Cardiac muscle cell (in vitro differentiated cells and primary cell): ENCODE data around the gene BAK1. TPM values are rescaled to one million over a fixed set of nuclear protein-coding genes. Genes with fewer than 3 reads are reported as not detected.

ENCODE experiments used
- DNase-seq, 2 donors: peaks; one replicate each; pipeline versions ENCODE4 v3.0.0 to v3.0.0-alpha.2; 2010 to 2017; ENCODE audit warnings: low read depth in 1 of 2, low spot score in 1 of 2
- H3K27ac ChIP-seq: fragments of 200-600 bp; sonication (generic); 2 replicates; pipeline ENCODE4 v1.5.1; 2016
- H3K27me3 ChIP-seq: fragments of 200-600 bp; sonication (generic); 2 replicates; pipeline ENCODE4 v1.6.0; 2016; ENCODE audit warnings: control low read depth
- H3K36me3 ChIP-seq: fragments of 200-600 bp; sonication (generic); 2 replicates; pipeline ENCODE4 v1.5.1; 2016; ENCODE audit warnings: control low read depth
- H3K4me1 ChIP-seq: fragments of 200-600 bp; sonication (generic); 2 replicates; pipeline ENCODE4 v1.8.1; 2017; ENCODE audit warnings: low read depth, mild to moderate bottlenecking, mixed run types
- H3K4me3 ChIP-seq: fragments of 200-600 bp; sonication (generic); 2 replicates; pipeline ENCODE4 v1.5.1; 2016; ENCODE audit warnings: mild to moderate bottlenecking
- H3K9me3 ChIP-seq: fragments of 200-600 bp; sonication (generic); 2 replicates; pipeline ENCODE4 v1.5.1; 2017; ENCODE audit warnings: low read depth, mild to moderate bottlenecking, control low read depth
- polyA plus RNA-seq: library from polyadenylated mRNA; unstranded; fragments of >200 nt; fragmentation: Nextera tagmentation; extraction: Ambion mirVana; gene quantifications from 2 replicates; pipeline ENCODE4 v1.2.1, GENCODE V29; 2016
- total RNA-seq: library from RNA; depleted of rRNA; stranded (reverse); fragments of >200 nt; gene quantifications from 2 replicates; pipeline ENCODE4 v1.2.3, GENCODE V29; 2016
- TF ChIP-seq, protein P1 (sequence below): IDR thresholded peaks from 2 replicates; pipeline ENCODE4 v1.5.1; 2012; ENCODE audit warnings: low read depth, mild to moderate bottlenecking, low read length

Gene BAK1
- total and polyA plus RNA-seq, 2 experiments from 2014 or later = 39.0 to 85.3 TPM

DNA sequence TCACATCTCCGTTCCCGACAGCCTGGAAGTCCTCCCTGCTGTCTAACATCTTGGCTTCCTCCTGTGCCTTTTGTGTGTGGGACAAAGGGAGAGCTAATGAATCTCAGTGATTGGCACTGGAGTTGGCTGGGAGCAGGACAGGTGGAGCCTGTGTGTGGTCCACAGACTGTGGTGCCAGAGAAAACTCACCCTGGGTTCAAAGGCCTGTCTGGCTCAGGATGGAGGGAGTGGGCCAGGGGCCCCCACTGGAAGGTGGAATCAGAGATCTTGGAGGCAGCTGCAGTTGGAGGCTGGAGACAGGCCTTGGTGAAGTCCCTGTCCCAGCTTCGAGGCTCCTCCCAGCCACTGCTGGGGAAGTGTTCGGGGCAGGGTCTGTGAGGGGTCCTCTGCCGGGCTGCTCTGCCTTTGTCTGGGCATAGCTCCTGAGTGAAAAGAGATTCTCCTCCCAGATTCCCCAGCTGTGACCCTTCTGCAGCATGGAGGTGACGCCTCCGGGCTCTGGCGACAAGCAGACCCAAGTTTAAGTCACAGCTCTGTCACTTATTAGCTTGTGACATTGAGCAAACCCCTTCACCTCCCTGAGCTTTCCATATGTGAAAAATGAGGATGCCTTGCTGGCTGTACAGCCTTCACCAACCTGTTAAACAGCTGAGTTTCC lies 27.2 kb upstream of the BAK1 start:
- TF ChIP-seq, protein P1, sequence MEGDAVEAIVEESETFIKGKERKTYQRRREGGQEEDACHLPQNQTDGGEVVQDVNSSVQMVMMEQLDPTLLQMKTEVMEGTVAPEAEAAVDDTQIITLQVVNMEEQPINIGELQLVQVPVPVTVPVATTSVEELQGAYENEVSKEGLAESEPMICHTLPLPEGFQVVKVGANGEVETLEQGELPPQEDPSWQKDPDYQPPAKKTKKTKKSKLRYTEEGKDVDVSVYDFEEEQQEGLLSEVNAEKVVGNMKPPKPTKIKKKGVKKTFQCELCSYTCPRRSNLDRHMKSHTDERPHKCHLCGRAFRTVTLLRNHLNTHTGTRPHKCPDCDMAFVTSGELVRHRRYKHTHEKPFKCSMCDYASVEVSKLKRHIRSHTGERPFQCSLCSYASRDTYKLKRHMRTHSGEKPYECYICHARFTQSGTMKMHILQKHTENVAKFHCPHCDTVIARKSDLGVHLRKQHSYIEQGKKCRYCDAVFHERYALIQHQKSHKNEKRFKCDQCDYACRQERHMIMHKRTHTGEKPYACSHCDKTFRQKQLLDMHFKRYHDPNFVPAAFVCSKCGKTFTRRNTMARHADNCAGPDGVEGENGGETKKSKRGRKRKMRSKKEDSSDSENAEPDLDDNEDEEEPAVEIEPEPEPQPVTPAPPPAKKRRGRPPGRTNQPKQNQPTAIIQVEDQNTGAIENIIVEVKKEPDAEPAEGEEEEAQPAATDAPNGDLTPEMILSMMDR = no peak
- Histone ChIP-seq H3K36me3 (no peaks in the 10 kb centered on the region), H3K9me3 (no peaks in the 10 kb centered on the region), H3K4me3 (no peak overlapping the region), H3K4me1 (peaks cover 18% of the 10 kb centered on the region), H3K27me3 (no peaks in the 10 kb centered on the region), H3K27ac (no peak overlapping the region)
- no peak for DNase-seq

DNA sequence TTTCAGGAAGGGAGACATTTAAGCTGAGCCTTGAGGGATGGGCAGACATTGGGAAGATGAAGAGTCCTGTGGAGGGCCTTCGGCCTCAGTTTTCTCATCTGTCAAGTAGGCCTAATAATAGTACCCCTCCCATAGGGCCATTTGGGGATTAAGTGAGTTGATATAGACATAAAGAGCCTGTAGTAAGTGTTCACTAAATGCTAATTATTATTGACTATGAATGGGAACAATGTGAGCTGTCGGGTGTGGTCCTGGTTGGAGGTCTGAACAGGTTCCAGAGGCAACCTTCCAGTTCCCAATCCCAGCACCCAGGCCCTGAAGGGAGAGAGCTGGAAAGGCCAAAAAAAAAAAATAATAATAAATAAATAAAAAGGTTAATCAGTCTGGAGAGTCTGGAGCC lies 26.6 kb upstream of the BAK1 start:
- Histone ChIP-seq H3K36me3 (no peaks in the 10 kb centered on the region), H3K4me1 (peaks cover 18% of the 10 kb centered on the region), H3K27me3 (no peaks in the 10 kb centered on the region), H3K4me3 (no peak overlapping the region), H3K27ac (no peak overlapping the region), H3K9me3 (no peaks in the 10 kb centered on the region)
- TF ChIP-seq, protein P1 = no peak
- DNase-seq = no peak

DNA sequence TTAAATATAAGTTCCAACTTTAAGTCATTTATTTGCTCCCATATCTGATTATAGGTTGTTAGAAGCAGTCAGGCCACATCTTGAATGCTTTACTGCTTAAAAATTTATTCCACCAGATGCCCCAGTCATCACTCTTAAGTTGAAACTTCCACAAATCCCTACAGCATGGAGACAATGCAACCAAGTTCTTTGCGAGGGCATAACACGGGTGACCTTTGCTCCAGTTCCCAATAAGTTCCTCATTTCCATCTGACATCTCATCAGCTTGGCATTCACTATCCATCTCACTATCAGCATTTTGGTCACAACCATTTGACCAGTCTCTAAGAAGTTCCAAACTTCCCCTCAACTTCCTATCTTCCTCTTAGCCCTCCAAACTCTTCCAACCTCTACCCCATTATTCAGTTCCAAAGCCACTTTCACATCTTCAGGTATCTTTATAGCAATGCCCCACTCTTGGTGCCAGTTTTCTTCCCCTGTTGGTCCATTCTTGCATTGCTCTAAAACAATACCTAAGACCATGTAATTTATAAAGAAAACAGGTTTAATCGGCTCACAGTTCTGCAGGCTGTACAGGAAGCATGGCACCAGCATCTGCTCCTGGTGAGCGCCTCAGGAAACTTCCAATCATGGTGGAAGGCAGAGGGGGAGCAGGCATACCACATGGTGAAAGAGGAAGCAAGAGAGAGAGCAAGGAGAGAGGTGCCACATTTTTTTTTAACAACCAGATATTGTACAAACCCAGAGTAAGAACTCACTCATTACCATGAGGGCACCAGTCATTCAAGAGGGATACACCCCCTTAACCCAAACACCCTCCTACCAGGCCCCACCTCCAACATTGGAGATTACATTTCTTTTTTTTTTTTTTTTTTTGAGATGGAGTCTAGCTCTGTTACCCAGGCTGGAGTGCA lies 25.1 kb upstream of the BAK1 start:
- no peaks in the 10 kb centered on the region for H3K27me3 ChIP-seq
- peaks cover 10% of the 10 kb centered on the region for H3K4me1 ChIP-seq
- TF ChIP-seq, protein P1 = no peak
- no peak overlapping the region for H3K27ac ChIP-seq
- no peak overlapping the region for H3K4me3 ChIP-seq
- DNase-seq = no peak
- no peaks in the 10 kb centered on the region for H3K9me3 ChIP-seq
- H3K36me3 ChIP-seq = no peaks in the 10 kb centered on the region

DNA sequence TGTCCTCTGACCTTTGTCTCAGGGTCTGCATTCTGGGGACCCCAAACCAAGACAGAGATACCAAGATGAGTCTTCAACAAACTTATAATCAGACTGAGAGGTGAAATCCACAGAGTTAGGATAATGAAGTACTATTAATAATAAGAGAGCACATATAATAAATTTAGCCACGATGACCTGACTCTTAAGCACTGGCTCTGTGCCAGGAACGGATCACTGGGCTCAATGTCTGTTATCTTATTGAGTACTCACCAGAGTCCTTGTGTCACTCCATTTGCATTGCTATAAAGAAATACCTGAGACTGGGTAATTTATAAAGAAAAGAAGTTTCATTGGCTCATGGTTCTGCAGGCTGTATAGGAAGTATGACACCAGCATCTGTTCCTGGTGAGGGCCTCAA lies 22.1 kb upstream of the BAK1 start:
- Histone ChIP-seq H3K36me3 (no peaks in the 10 kb centered on the region), H3K27me3 (no peaks in the 10 kb centered on the region), H3K4me3 (no peak overlapping the region), H3K27ac (no peak overlapping the region), H3K9me3 (no peaks in the 10 kb centered on the region), H3K4me1 (no peaks in the 10 kb centered on the region)
- TF ChIP-seq, protein P1 = no peak
- no peak for DNase-seq

DNA sequence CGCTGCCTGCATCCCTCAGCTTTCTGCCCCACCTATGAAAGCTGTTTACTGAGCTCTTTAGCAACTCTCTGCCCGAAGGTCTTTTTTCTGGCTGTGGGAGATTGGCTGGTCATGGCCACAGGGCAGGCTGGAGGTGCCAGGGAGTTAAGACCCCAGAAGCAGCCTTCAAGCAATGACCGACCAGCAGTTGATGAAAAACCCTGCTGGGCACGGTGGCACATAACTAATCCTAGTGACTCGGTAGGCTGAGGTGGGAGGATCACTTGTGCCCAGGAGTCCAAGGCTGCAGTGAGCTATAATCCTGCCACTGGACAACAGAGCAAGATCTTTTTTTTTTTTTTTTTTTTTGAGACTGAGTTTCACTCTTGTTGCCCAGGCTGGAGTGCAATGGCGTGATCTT lies 20.7 kb upstream of the BAK1 start:
- H3K27me3 ChIP-seq = no peaks in the 10 kb centered on the region
- no peaks in the 10 kb centered on the region for H3K4me1 ChIP-seq
- no peaks in the 10 kb centered on the region for H3K36me3 ChIP-seq
- TF ChIP-seq, protein P1 = no peak
- DNase-seq = no peak
- H3K4me3 ChIP-seq = no peak overlapping the region
- H3K27ac ChIP-seq = no peak overlapping the region
- H3K9me3 ChIP-seq = no peaks in the 10 kb centered on the region
